IMR-90 (cell line): ENCODE measurements around the gene IFFO2.

ENCODE experiments used
- CEBPB ChIP-seq: IDR thresholded peaks from 2 replicates; pipeline ENCODE4 v1.6.1; 2012; ENCODE audit warnings: low read depth, low read length, improper control_type of control experiment
- CTCF ChIP-seq: conservative IDR thresholded peaks from 2 replicates; pipeline ENCODE4 v1.5.1; 2012; ENCODE audit warnings: mild to moderate bottlenecking, low read depth, low read length, improper control_type of control experiment
- ELK1 ChIP-seq: fragments of 150-350 bp; IDR thresholded peaks from 2 replicates; pipeline ENCODE4 v1.6.1; 2016; ENCODE audit warnings: low read depth, mild to moderate bottlenecking, low read length, moderate library complexity, borderline replicate concordance
- MXI1 ChIP-seq: IDR thresholded peaks from 2 replicates; pipeline ENCODE4 v1.6.1; 2012; ENCODE audit warnings: low read depth, mild to moderate bottlenecking, low read length, moderate library complexity, borderline replicate concordance
- POLR2A ChIP-seq: IDR thresholded peaks from 2 replicates; pipeline ENCODE4 v1.6.1; 2012; ENCODE audit warnings: mild to moderate bottlenecking, low read depth, low read length
- RAD21 ChIP-seq: IDR thresholded peaks from 2 replicates; pipeline ENCODE4 v1.6.1; 2012; ENCODE audit warnings: low read length, improper control_type of control experiment
- RFX5 ChIP-seq: IDR thresholded peaks from 2 replicates; pipeline ENCODE4 v1.8.0; 2012; ENCODE audit warnings: low read depth, mild to moderate bottlenecking, low read length, moderate library complexity
- USF2 ChIP-seq: fragments of 150-350 bp; IDR thresholded peaks from 2 replicates; pipeline ENCODE4 v1.6.1; 2017; ENCODE audit warnings: mild to moderate bottlenecking, antibody characterized with exemption, low read length, low read depth

- TF ChIP-seq CTCF (0 out of 2 replicates have a peak, but pooled peaks have one; percentile 13), RAD21 (no peak), USF2 (no peak), POLR2A (no peak), MXI1 (no peak), ELK1 (no peak), RFX5 (no peak), CEBPB (peak; percentile 76)
Measured at GRCh38 chr1:18965206-18966173, 9.0 kb upstream of the IFFO2 start.
